ENCODE results near the gene EHD1.
"Not testable (repeated sequence)": the region's sequence is repeated elsewhere in the genome, so short reads cannot be mapped to it uniquely, and the experiment has no call there.

Gene EHD1

GRCh38 chr11:64856382-64857227, 21.8 kb downstream of the EHD1 start:
- no peak for DNase-seq (ENCODE audit: low spot score)

GRCh38 chr11:64855596-64856304, 22.7 kb downstream of the EHD1 start:
- DNase-seq (ENCODE audit: low spot score), result no peak

- DNase-seq (ENCODE audit: low spot score), result no peak
These were observed 23.6 kb downstream of the EHD1 start for GRCh38 chr11:64854534-64855502.

- DNase-seq (ENCODE audit: low spot score), result no peak
These were observed 24.3 kb downstream of the EHD1 start for GRCh38 chr11:64854157-64854533.

DNA sequence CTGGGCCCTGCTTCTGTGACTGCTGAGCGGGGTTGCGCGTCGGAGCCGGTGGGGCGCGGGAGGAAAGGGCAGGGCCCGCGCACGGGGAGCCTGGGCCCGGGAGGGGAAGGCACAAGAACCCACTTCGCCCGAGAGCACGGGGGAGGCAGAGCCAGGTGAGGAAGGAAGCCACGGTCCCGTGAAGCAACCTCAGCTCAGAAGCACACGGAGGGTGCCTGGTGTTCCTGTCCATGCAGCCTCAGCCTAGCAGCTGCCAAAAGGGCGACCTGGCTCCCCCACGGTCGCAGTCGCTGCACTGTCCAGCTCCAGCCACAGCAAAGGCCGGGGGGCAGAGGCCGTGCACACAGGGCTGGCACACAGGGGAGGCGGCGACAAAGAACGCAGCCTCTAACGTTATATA, 24.7 kb downstream of the EHD1 start:
- DNase-seq (ENCODE audit: low spot score), result no peak

GRCh38 chr11:64852804-64853509, 25.5 kb downstream of the EHD1 start:
- no peak for DNase-seq (ENCODE audit: low spot score)

- no peak for DNase-seq (ENCODE audit: low spot score)
These were observed 26.5 kb downstream of the EHD1 start for GRCh38 chr11:64851831-64852351.

- no peak for DNase-seq (ENCODE audit: low spot score)
These were observed 27.3 kb downstream of the EHD1 start for GRCh38 chr11:64850979-64851567.

GRCh38 chr11:64849598-64850356, 28.6 kb downstream of the EHD1 start:
- DNase-seq (ENCODE audit: low spot score), result no peak

DNA sequence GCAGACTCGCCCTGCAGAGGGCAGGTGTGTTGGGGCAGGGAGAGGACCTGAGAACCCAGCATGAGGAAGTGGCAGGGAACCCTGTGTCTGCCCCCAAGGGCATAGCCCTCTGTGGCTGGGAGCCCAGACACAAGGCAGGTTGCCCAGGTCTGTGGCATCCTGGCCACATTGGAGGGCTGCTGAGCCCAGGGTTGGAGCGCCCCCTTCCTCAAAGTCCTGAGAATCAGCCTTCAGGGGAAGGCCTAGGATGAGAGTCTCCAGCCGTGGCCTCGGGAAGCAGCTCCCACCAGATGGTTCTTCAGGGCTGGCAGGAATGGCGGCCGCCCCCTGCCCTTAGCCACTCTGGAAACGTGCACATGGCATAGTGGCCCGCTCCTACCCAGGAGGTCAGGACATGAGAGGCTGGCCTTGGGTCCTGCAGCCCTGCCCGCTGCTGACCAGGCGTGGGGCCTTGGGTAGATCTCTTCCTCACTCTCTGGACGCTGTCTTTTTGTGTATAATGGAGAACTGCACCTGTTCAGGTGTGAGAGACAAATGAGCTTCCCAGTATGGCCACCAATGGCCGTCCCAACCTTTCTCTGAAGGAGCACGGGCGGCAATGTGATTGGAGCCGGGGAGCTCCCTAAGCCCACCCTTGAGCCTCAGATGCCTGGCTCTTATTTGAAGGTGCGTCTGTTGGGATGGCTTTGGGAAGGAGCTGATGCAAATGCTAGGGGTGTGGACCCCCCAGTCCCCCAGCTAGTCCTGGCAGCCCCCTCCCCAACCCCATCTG, 29.4 kb downstream of the EHD1 start:
- peak; percentile 64 for DNase-seq (ENCODE audit: low spot score)

GRCh38 chr11:64848214-64848825, 30.1 kb downstream of the EHD1 start:
- DNase-seq (ENCODE audit: low spot score), result no peak

- DNase-seq (ENCODE audit: low spot score), result peak; percentile 95
These were observed 31.3 kb downstream of the EHD1 start for GRCh38 chr11:64846998-64847666.

GRCh38 chr11:64845776-64846129, 32.7 kb downstream of the EHD1 start:
- not testable (repeated sequence) for DNase-seq (ENCODE audit: low spot score)

DNA sequence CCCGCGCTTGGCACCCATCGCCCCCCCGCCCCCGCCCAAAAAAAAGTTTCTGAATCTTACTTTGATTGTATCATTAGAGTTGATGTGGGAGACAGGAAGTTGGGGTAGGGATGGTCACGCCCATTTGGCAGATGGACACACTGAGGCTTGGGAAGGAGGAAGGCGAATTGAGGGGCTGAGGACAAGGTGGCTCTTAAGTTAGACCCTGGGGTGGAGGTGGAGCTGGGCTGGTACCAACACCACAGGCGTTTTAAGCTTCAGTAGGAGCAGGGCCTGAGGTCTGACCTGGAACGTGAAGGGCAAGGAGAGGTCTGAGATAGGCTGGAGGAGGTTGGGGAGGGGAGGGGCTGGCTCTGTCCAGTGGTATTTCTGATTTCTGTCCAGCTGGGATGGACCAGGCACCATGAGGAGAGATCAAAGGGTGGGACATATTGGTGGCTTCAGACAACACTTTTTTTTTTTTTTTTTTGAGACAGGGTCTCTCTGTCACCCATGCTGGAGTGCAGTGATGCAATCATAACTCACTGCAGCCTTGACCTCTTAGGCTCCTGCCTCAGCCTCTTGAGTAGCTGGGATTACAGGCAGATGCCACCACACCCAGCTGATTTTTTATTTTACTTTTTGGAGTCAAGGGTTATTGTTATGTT, 33.2 kb downstream of the EHD1 start:
- DNase-seq (ENCODE audit: low spot score), result no peak

DNA sequence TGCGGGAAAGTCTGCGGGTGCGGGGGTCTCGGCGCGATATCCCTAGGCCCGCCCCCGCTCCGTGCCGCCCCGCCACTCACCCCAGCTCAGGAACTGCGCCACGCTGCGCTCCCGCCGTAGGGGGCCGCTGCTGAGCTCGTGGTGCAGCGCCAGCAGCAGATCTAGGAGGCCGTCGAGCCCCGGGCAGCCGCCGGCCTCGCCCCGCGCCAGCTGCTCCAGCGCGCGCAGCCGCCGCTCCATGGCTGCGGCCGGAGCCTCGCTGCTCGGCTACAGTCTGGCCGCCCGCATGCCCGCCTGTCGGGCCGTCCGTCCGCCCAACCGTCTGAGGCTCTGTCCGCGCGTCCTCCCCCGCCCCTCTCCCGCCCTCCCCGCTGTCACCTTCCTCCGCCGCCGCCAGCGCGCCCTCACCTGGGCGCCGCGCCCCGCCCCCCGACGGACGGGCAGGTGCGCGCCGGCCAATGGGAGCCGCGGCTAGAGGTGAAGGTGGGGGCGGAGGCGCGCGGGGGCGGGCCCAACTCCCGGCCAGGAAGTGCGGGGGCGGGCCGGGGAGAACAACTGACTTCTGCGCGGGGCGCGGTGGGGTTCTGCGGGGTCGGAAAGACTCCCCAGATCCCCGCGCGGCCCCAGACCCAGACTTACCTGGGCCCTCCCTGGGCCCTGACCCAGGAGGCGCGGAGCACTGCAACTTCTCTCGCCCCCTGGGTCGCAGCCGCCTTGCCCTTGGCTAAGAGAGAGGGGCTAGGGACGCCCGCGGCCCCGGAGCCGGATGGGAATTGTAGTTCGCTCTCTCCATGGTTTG, 33.9 kb downstream of the EHD1 start, which contains the start of gene CDC42BPG:
CDC42BPG (minus strand) TSS at position 324 of the 799 bp plus-strand sequence; CDS start at position 240, 84 bp downstream.
- peak; percentile 76 for DNase-seq (ENCODE audit: low spot score)

- no peak for DNase-seq (ENCODE audit: low spot score)
These were observed 34.6 kb downstream of the EHD1 start for GRCh38 chr11:64843686-64844329.

Measured in ecto neural progenitor cell (in vitro differentiated cells).